ENCODE data around the gene POLR2J. TPM values are rescaled to one million over a fixed set of nuclear protein-coding genes. Genes with fewer than 3 reads are reported as not detected.
"Not testable (repeated sequence)": the region's sequence is repeated elsewhere in the genome, so short reads cannot be mapped to it uniquely, and the experiment has no call there.

POLR2J gene
- total RNA-seq, 1 experiment from 2014 or later = 51.4 TPM

- H3K4me1 Mint-ChIP-seq (ENCODE audit: insufficient read depth, unreplicated experiment); H3K9me3 Mint-ChIP-seq (ENCODE audit: unreplicated experiment): not testable (repeated sequence)
- CTCF ChIA-PET = interaction anchor here (0.7 kb wide), 1 partner anchor 92 kb away, joined by 3 read pairs; no protein-coding TSS in a partner anchor
Measured at GRCh38 chr7:102479982-102480637, 1.4 kb upstream of the POLR2J start.

GRCh38 chr7:102479209-102479584 is 475 bp upstream of the POLR2J start:
- H3K36me3 Mint-ChIP-seq (ENCODE audit: insufficient read depth, unreplicated experiment); CTCF ChIA-PET; H3K27ac Mint-ChIP-seq (ENCODE audit: low read depth, unreplicated experiment); H3K27me3 Mint-ChIP-seq (ENCODE audit: insufficient read depth, unreplicated experiment); H3K4me3 Mint-ChIP-seq (ENCODE audit: unreplicated experiment); DNase-seq (ENCODE audit: unreplicated experiment); BruUV-seq (replicated peaks); H3K9me3 Mint-ChIP-seq (ENCODE audit: unreplicated experiment); POLR2A ChIA-PET; intact Hi-C loops (cut with micrococcal nuclease); H3K4me1 Mint-ChIP-seq (ENCODE audit: insufficient read depth, unreplicated experiment): not testable (repeated sequence)

More at GRCh38 chr7:102479982-102480637, 1.4 kb upstream of the POLR2J start:
- H3K27ac Mint-ChIP-seq (ENCODE audit: low read depth, unreplicated experiment); intact Hi-C loops (cut with micrococcal nuclease); H3K4me3 Mint-ChIP-seq (ENCODE audit: unreplicated experiment); H3K36me3 Mint-ChIP-seq (ENCODE audit: insufficient read depth, unreplicated experiment); BruUV-seq (replicated peaks); H3K27me3 Mint-ChIP-seq (ENCODE audit: insufficient read depth, unreplicated experiment); POLR2A ChIA-PET; DNase-seq (ENCODE audit: unreplicated experiment): not testable (repeated sequence)
- TF ChIP-seq CTCF (IDR thresholded peaks at IDR 0.05; ENCODE audit: unreplicated experiment) = peak; percentile 16

- H3K4me1 Mint-ChIP-seq (ENCODE audit: insufficient read depth, unreplicated experiment); H3K27me3 Mint-ChIP-seq (ENCODE audit: insufficient read depth, unreplicated experiment); CTCF ChIA-PET; H3K27ac Mint-ChIP-seq (ENCODE audit: low read depth, unreplicated experiment); H3K9me3 Mint-ChIP-seq (ENCODE audit: unreplicated experiment); intact Hi-C loops (cut with micrococcal nuclease); BruUV-seq (replicated peaks); POLR2A ChIA-PET; DNase-seq (ENCODE audit: unreplicated experiment); H3K4me3 Mint-ChIP-seq (ENCODE audit: unreplicated experiment): not testable (repeated sequence)
- peaks cover 15% of the 10 kb centered on the region for H3K36me3 Mint-ChIP-seq (ENCODE audit: insufficient read depth, unreplicated experiment)
Measured at GRCh38 chr7:102474736-102475435, 3.8 kb downstream of the POLR2J start.

GRCh38 chr7:102474116-102474515 is 4.6 kb downstream of the POLR2J start:
- CTCF ChIA-PET; H3K4me3 Mint-ChIP-seq (ENCODE audit: unreplicated experiment); H3K27me3 Mint-ChIP-seq (ENCODE audit: insufficient read depth, unreplicated experiment); DNase-seq (ENCODE audit: unreplicated experiment); BruUV-seq (replicated peaks); H3K27ac Mint-ChIP-seq (ENCODE audit: low read depth, unreplicated experiment); intact Hi-C loops (cut with micrococcal nuclease); POLR2A ChIA-PET; H3K9me3 Mint-ChIP-seq (ENCODE audit: unreplicated experiment); H3K4me1 Mint-ChIP-seq (ENCODE audit: insufficient read depth, unreplicated experiment): not testable (repeated sequence)
- H3K36me3 Mint-ChIP-seq (ENCODE audit: insufficient read depth, unreplicated experiment) = peaks cover 15% of the 10 kb centered on the region

DNA sequence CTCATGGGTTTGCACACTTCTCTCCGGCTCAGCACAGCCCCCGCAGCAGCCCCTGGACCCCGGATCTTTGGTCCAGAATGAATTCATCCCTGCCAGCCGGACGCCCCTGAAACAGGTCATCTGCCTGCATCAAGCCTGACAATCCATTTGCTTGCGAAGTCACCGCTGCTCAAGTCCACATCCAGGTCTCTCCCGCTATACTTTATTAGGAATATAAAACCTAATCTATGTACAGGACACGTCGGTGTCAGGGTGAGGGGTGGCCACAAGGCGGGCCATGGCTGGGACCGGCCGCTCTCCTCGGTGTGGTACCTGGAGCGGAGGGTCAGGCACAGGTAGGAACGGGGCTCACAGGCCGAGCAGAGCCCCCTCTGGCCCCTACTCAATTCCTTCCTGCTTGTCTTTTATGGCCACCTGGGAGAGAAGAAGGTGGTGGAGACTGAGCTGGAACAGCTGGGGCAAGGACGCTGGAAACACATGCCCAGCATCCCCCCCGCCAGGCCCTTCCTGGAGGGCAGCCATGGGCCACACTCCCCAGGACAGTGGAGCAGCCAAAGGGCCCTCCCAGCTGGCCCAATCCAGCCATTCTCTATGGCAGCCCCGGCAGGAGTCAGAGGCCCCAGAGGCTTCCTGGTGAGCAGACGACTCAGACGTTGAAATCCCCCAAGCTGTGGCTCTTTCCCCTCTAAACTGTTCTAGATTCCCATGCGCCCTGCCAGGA is 5.3 kb downstream of the POLR2J start:
- Mint-ChIP-seq H3K4me1 (ENCODE audit: insufficient read depth, unreplicated experiment) (no peaks in the 10 kb centered on the region), H3K36me3 (ENCODE audit: insufficient read depth, unreplicated experiment) (peaks cover 15% of the 10 kb centered on the region), H3K27ac (ENCODE audit: low read depth, unreplicated experiment) (no peak overlapping the region), H3K9me3 (ENCODE audit: unreplicated experiment) (no peaks in the 10 kb centered on the region), H3K4me3 (ENCODE audit: unreplicated experiment) (no peak overlapping the region), H3K27me3 (ENCODE audit: insufficient read depth, unreplicated experiment) (no peaks in the 10 kb centered on the region)
- ChIA-PET POLR2A (interaction anchor here (1.2 kb wide), 1 partner anchor 9 kb away, joined by 4 read pairs; the partner anchor contains the start of gene ALKBH4), CTCF (no interaction called here)
- BruUV-seq (replicated peaks) = no TSS peak
- intact Hi-C loops (cut with micrococcal nuclease) = no loop called here
- no peak for DNase-seq (ENCODE audit: unreplicated experiment)
- TF ChIP-seq CTCF (IDR thresholded peaks at IDR 0.05; ENCODE audit: unreplicated experiment) = no peak
